Measurements from ENCODE around the gene DLL3. TPM values are rescaled to one million over a fixed set of nuclear protein-coding genes. Genes with fewer than 3 reads are reported as not detected.

DLL3 gene
- total and polyA plus RNA-seq, 10 of the 15 experiments (the other 5 are each of a cell fraction or from before 2014, with no cell fraction given) = 0.18 to 2.0 (median 0.95) TPM

GRCh38 chr19:39480337-39481228, 18.2 kb upstream of the DLL3 start, which contains the start of gene TIMM50:
TIMM50 (plus strand) TSS chr19:39480838; CDS start chr19:39480854, 16 bp downstream.
- CTCF ChIA-PET = interaction anchor here (0.6 kb wide), 1 partner anchor 40 kb away, joined by 3 read pairs; no protein-coding TSS in a partner anchor
- H4K20me1 ChIP-seq (ENCODE audit: control insufficient read depth, insufficient read depth) = no peaks in the 10 kb centered on the region
- SMC1A ChIA-PET (ENCODE audit: uncharacterized antibody, unreplicated experiment) = interaction anchor here (0.6 to 0.9 kb wide), 2 partner anchors 17 to 153 kb away, joined by 3 to 5 read pairs; no protein-coding TSS in a partner anchor
- FAIRE-seq = peak; percentile 83
- TSS peak; percentile 64 for BruUV-seq (replicated peaks)
- H3K4me2 ChIP-seq (ENCODE audit: control insufficient read depth, insufficient read depth) = peak within 1 kb of the TSS; percentile 99
- 1% methylated on average over 59 of the region's 62 CpGs for WGBS (ENCODE audit: insufficient coverage, insufficient replicate concordance, low lambda C conversion rate, missing lambda C conversion rate)
- peak within 1 kb of the TSS; percentile 93 for H2AFZ ChIP-seq (ENCODE audit: control insufficient read depth, low read depth, low read length)
- H3K79me2 ChIP-seq (ENCODE audit: control insufficient read depth, insufficient read depth, low read length) = peaks cover 22% of the 10 kb centered on the region
- in situ Hi-C loops (cut with MboI) = no loop called here
- RAD21 ChIA-PET (ENCODE audit: unreplicated experiment) = interaction anchor here (0.6 to 0.9 kb wide), 2 partner anchors 9 to 45 kb away, joined by 3 read pairs; partner anchors contain the start of gene RPS16
- peak; percentile 97 for ATAC-seq
- POLR2A ChIA-PET = interaction anchor here (0.6 to 1.0 kb wide), 5 partner anchors 35 to 52 kb away, joined by 3 to 6 read pairs (median 4); partner anchors contain the start of genes EID2B, RPS16 and SUPT5H
- H3K27ac ChIP-seq (ENCODE audit: control insufficient read depth, insufficient read depth) = peak within 1 kb of the TSS; percentile 91
- intact Hi-C loops (cut with micrococcal nuclease; ENCODE audit: unreplicated experiment) = no loop called here
- peaks cover 9 to 12% of the 10 kb centered on the region in 2 experiments; a peak in 3 of 4 replicates for H3K36me3 ChIP-seq (ENCODE audit: control insufficient read depth in 2 of 2, insufficient read depth in 2 of 2, low read length in 1 of 2)
- H3K4me3 ChIP-seq = peak within 1 kb of the TSS; percentile 87
- DNase-seq (ENCODE audit: low read depth, low spot score) = peak; percentile 69
- H3K27me3 ChIP-seq (replicated peaks in 1 of 2; ENCODE audit: control insufficient read depth in 2 of 2, insufficient read depth in 2 of 2, low read length in 1 of 2) = no peaks in the 10 kb centered on the region
- peaks cover 6% of the 10 kb centered on the region for H3K4me1 ChIP-seq (ENCODE audit: control insufficient read depth, insufficient read depth, low read length)
- H3K9ac ChIP-seq (ENCODE audit: control insufficient read depth, insufficient read depth, low read length) = peak within 1 kb of the TSS; percentile 96
- H3K9me3 ChIP-seq (replicated peaks; ENCODE audit: control insufficient read depth, insufficient read depth, low read length) = no peaks in the 10 kb centered on the region
- peak; percentile 72; the same call in 1 of the 2 replicates for TF ChIP-seq MXI1 (IDR thresholded peaks at IDR 0.05; ENCODE audit: low read depth, low read length)
- 0 out of 2 replicates have a peak, but pooled peaks have one; percentile 22 for TF ChIP-seq STAT1 (conservative IDR thresholded peaks at IDR 0.05)
- peak; percentile 73; the same call in 1 of the 2 replicates for TF ChIP-seq RB1 (IDR thresholded peaks at IDR 0.05; ENCODE audit: borderline replicate concordance)
- TF ChIP-seq SUPT20H (IDR thresholded peaks at IDR 0.05; ENCODE audit: borderline replicate concordance, control insufficient read depth, low read depth, low read length) = no peak
- TF ChIP-seq RUNX3 (IDR thresholded peaks at IDR 0.05; ENCODE audit: low read length) = peak; percentile 61
- TF ChIP-seq LARP7 (IDR thresholded peaks at IDR 0.05) = peak; percentile 81
- TF ChIP-seq KAT2A (conservative IDR thresholded peaks at IDR 0.05; ENCODE audit: control insufficient read depth, low read depth, low read length) = no peak
- TF ChIP-seq BACH1 (IDR thresholded peaks at IDR 0.05; ENCODE audit: borderline replicate concordance) = peak; percentile 62; the same call in 1 of the 2 replicates
- no peak for TF ChIP-seq EP300 (IDR thresholded peaks at IDR 0.05; ENCODE audit: borderline replicate concordance in 1 of 2, control insufficient read depth in 1 of 2, low read depth in 2 of 2, low read length in 2 of 2)
- TF ChIP-seq BHLHE40 (IDR thresholded peaks at IDR 0.05; ENCODE audit: borderline replicate concordance in 1 of 2, low read depth in 2 of 2, low read length in 1 of 2) = peak in 1 of 2 experiments; percentile 62; a peak in 2 of 4 replicates
- peak; percentile 34 for TF ChIP-seq USF1 (IDR thresholded peaks at IDR 0.05; ENCODE audit: borderline replicate concordance, extremely low read length, insufficient read depth, low read depth, low read length)
- TF ChIP-seq BCLAF1 (IDR thresholded peaks at IDR 0.05) = no peak
- peak; percentile 95 for TF ChIP-seq SP1 (IDR thresholded peaks at IDR 0.05; ENCODE audit: low read depth, low read length)
- peak; percentile 95 for TF ChIP-seq POLR2A (IDR thresholded peaks at IDR 0.05; ENCODE audit: low read depth, low read length)
- peak; percentile 17 for TF ChIP-seq SIX5 (IDR thresholded peaks at IDR 0.05; ENCODE audit: low read depth, low read length, severe bottlenecking)
- peak; percentile 31; the same call in 1 of the 2 replicates for TF ChIP-seq MAX (IDR thresholded peaks at IDR 0.05; ENCODE audit: low read depth, low read length)
- no peak for TF ChIP-seq SUZ12 (IDR thresholded peaks at IDR 0.05; ENCODE audit: unreplicated experiment)
